Panc1 (cell line): Measurements from ENCODE around the gene RELL1. TPM values are rescaled to one million over a fixed set of nuclear protein-coding genes. Genes with fewer than 3 reads are reported as not detected.

ENCODE experiments used
- ATAC-seq: fragments of 200-7000 bp; cut with Tn5 transposase; 2 replicates; pipeline ENCODE4 v1.9.1; 2020; ENCODE audit warnings: mild to moderate bottlenecking, moderate library complexity
- BruUV-seq: library from RNA; stranded (reverse); fragments of 400-500 nt; replicated peaks from 2 replicates; lab custom pipeline; 2021; lab: Mats Ljungman, UMichigan
- CTCF ChIA-PET: fragments of 300-600 bp; sonication (Branson Sonifier 250); formaldehyde crosslinking; loops from one replicate; lab custom pipeline; 2022; ENCODE audit warnings: antibody characterized with exemption; lab: Charles Lee
- POLR2A ChIA-PET: fragments of 300-600 bp; sonication (Branson Sonifier 250); formaldehyde crosslinking; loops from one replicate; lab custom pipeline; 2022; ENCODE audit warnings: antibody characterized with exemption; lab: Charles Lee
- DNase-seq: peaks from one replicate; pipeline ENCODE4 v3.0.0-alpha.2; 2010; ENCODE audit warnings: low read depth, low spot score
- H3K27ac ChIP-seq: 2 replicates; pipeline ENCODE4 v1.5.1; 2011; ENCODE audit warnings: mild to moderate bottlenecking, low read length, inconsistent platforms
- H3K27me3 ChIP-seq: fragments of 200-500 bp; sonication (Bioruptor generic); 2 replicates; pipeline ENCODE4 v1.6.0; 2014; ENCODE audit warnings: low read length, inconsistent platforms; ENCODE audit not compliant: control insufficient read depth, insufficient read depth
- H3K36me3 ChIP-seq: fragments of 200-500 bp; sonication (Bioruptor generic); 2 replicates; pipeline ENCODE4 v1.5.1; 2014; ENCODE audit warnings: inconsistent platforms, mild to moderate bottlenecking, low read length, moderate library complexity; ENCODE audit not compliant: control insufficient read depth, insufficient read depth
- H3K4me1 ChIP-seq: 2 replicates; pipeline ENCODE4 v1.5.1; 2011; ENCODE audit warnings: inconsistent platforms, mild to moderate bottlenecking, low read length, moderate library complexity; ENCODE audit not compliant: control insufficient read depth, insufficient read depth
- H3K4me3 ChIP-seq, 2 experiments: 2 replicates each; pipeline ENCODE4 v1.5.1; 2011 to 2012; ENCODE audit warnings: low read depth in 2 of 2, low read length in 2 of 2, mild to moderate bottlenecking in 2 of 2, inconsistent platforms in 1 of 2, moderate library complexity in 1 of 2
- H3K9me3 ChIP-seq: fragments of 200-500 bp; sonication (Bioruptor generic); 2 replicates; pipeline ENCODE4 v1.5.1; 2014; ENCODE audit warnings: low read depth, mild to moderate bottlenecking, inconsistent platforms, low read length, moderate library complexity; ENCODE audit not compliant: control insufficient read depth, insufficient read depth
- CTCF ChIP-seq: fragments of 450-650 bp; IDR thresholded peaks from 2 replicates; pipeline ENCODE4 v1.5.1; 2017; ENCODE audit warnings: mild to moderate bottlenecking
- POLR2AphosphoS5 ChIP-seq: IDR thresholded peaks from 2 replicates; pipeline ENCODE4 v1.6.1; 2012; ENCODE audit warnings: mild to moderate bottlenecking, low read depth, low read length, moderate library complexity
- REST ChIP-seq, 2 experiments: IDR thresholded peaks; 2 replicates each; pipeline ENCODE4 v1.6.1; 2011 to 2012; ENCODE audit warnings: low read depth in 2 of 2, control low read depth in 1 of 2, low read length in 1 of 2, mild to moderate bottlenecking in 1 of 2, moderate library complexity in 1 of 2; ENCODE audit not compliant: insufficient read depth in 1 of 2
- SIN3A ChIP-seq: IDR thresholded peaks from 2 replicates; pipeline ENCODE4 v1.6.1; 2012; ENCODE audit warnings: low read depth, mild to moderate bottlenecking, low read length, moderate library complexity, borderline replicate concordance; ENCODE audit not compliant: insufficient read depth
- TCF7L2 ChIP-seq: IDR thresholded peaks from 2 replicates; pipeline ENCODE4 v1.6.1; 2011; ENCODE audit warnings: mild to moderate bottlenecking, low read depth, low read length, inconsistent platforms
- in situ Hi-C: cut with HindIII; loops from 2 replicates; pipeline ENCODE4 v1.10.0; 2016; ENCODE audit warnings: low sequenced_read_pairs, low pct_unique_long_range_greater_than_20kb
- intact Hi-C: fragments of 100-400 bp; cut with micrococcal nuclease; formaldehyde crosslinking; loops from one replicate; pipeline ENCODE4 v1.10.0; 2022; ENCODE audit not compliant: unreplicated experiment
- total RNA-seq: library from RNA; stranded (reverse); gene quantifications from one replicate; pipeline ENCODE4 v1.2.1, GENCODE V29; 2021; ENCODE audit not compliant: unreplicated experiment

RELL1 gene
- total RNA-seq, 1 experiment from 2014 or later: 29.1 TPM

GRCh38 chr4:37632836-37633235 lies 53.3 kb downstream of the RELL1 start:
- POLR2A ChIA-PET: no interaction called here
- DNase-seq (no peak), ATAC-seq (no peak)
- no peak overlapping the region for H3K4me3 ChIP-seq
- intact Hi-C loops (no loop called here), in situ Hi-C loops (no loop called here)
- H3K36me3 ChIP-seq: no peaks in the 10 kb centered on the region
- no peaks in the 10 kb centered on the region for H3K9me3 ChIP-seq
- no peaks in the 10 kb centered on the region for H3K4me1 ChIP-seq
- H3K27me3 ChIP-seq: no peaks in the 10 kb centered on the region
- no peak overlapping the region for H3K27ac ChIP-seq
- CTCF ChIA-PET: no interaction called here
- TF ChIP-seq TCF7L2: no peak
- no peak for TF ChIP-seq CTCF
- TF ChIP-seq POLR2AphosphoS5: no peak
- no peak for TF ChIP-seq SIN3A
- TF ChIP-seq REST (IDR thresholded peaks at IDR 0.05; ENCODE audit: insufficient read depth in 1 of 2, low read depth in 2 of 2, low read length in 1 of 2): no peak
- no TSS peak for BruUV-seq

GRCh38 chr4:37631551-37631950 lies 54.6 kb downstream of the RELL1 start:
- in situ Hi-C loops: no loop called here
- TF ChIP-seq POLR2AphosphoS5: no peak
- no peak for TF ChIP-seq REST (IDR thresholded peaks at IDR 0.05; ENCODE audit: insufficient read depth in 1 of 2, low read depth in 2 of 2, low read length in 1 of 2)
- TF ChIP-seq CTCF: no peak
- TF ChIP-seq SIN3A: no peak
- no peak for TF ChIP-seq TCF7L2
- intact Hi-C loops: no loop called here
- H3K4me3 ChIP-seq: no peak overlapping the region
- CTCF ChIA-PET: no interaction called here
- no peaks in the 10 kb centered on the region for H3K36me3 ChIP-seq
- ATAC-seq (no peak), DNase-seq (no peak)
- no peak overlapping the region for H3K27ac ChIP-seq
- H3K9me3 ChIP-seq: no peaks in the 10 kb centered on the region
- no peaks in the 10 kb centered on the region for H3K4me1 ChIP-seq
- H3K27me3 ChIP-seq: no peaks in the 10 kb centered on the region
- POLR2A ChIA-PET: no interaction called here
- BruUV-seq: no TSS peak
